ENCODE results near the gene MAOB. TPM values are rescaled to one million over a fixed set of nuclear protein-coding genes. Genes with fewer than 3 reads are reported as not detected.

The MAOB gene
- total RNA-seq, 2 donors from 2014 or later, result 0.46 to 0.73 TPM

GRCh38 chrX:43718546-43718945 lies 163.7 kb downstream of the MAOB start:
- Mint-ChIP-seq H3K9me3 (peaks cover 20% of the 10 kb centered on the region), H3K27ac (no peak overlapping the region), H3K27me3 (ENCODE audit: insufficient read depth) (no peaks in the 10 kb centered on the region), H3K4me1 (no peaks in the 10 kb centered on the region), H3K4me3 (no peak overlapping the region), H3K36me3 (ENCODE audit: low read depth) (no peaks in the 10 kb centered on the region)
- no peak overlapping the region for H3K4me3 ChIP-seq (ENCODE audit: low read length)
- no peak for DNase-seq
- no peaks in the 10 kb centered on the region for H3K36me3 ChIP-seq (ENCODE audit: control insufficient read depth, insufficient read depth, low read length)
- no peak for TF ChIP-seq CTCF (conservative IDR thresholded peaks at IDR 0.05)
- no peaks in the 10 kb centered on the region for H3K4me1 ChIP-seq (ENCODE audit: control insufficient read depth, insufficient read depth, low read length)
- H3K9ac ChIP-seq (ENCODE audit: extremely low read depth, low read length, poor library complexity, severe bottlenecking), result no peak overlapping the region
- WGBS, 2 experiments (ENCODE audit: insufficient coverage in 1 of 2, insufficient read length in 1 of 2), result 95% methylated on average over 6 of the region's 6 CpGs; no CpG with 5 or more reads in 1 of the 2 experiments
- no peaks in the 10 kb centered on the region for H3K27me3 ChIP-seq (ENCODE audit: control insufficient read depth, insufficient read depth, low read length, poor library complexity, severe bottlenecking)
- no peak overlapping the region for H3K27ac ChIP-seq (ENCODE audit: low read depth, low read length)
- H3K9me3 ChIP-seq (ENCODE audit: control insufficient read depth, low read length), result no peaks in the 10 kb centered on the region

- Histone ChIP-seq H3K36me3 (ENCODE audit: control insufficient read depth, insufficient read depth, low read length) (no peaks in the 10 kb centered on the region), H3K9ac (ENCODE audit: extremely low read depth, low read length, poor library complexity, severe bottlenecking) (no peak overlapping the region), H3K4me1 (ENCODE audit: control insufficient read depth, insufficient read depth, low read length) (no peaks in the 10 kb centered on the region), H3K27ac (ENCODE audit: low read depth, low read length) (no peak overlapping the region), H3K9me3 (ENCODE audit: control insufficient read depth, low read length) (no peaks in the 10 kb centered on the region), H3K4me3 (ENCODE audit: low read length) (no peak overlapping the region), H3K27me3 (ENCODE audit: control insufficient read depth, insufficient read depth, low read length, poor library complexity, severe bottlenecking) (no peaks in the 10 kb centered on the region)
- H3K4me1 Mint-ChIP-seq, result no peaks in the 10 kb centered on the region
- 100% methylated on average over 1 of the region's 1 CpG; no CpG with 5 or more reads in 1 of the 2 experiments for WGBS, 2 experiments (ENCODE audit: insufficient coverage in 1 of 2, insufficient read length in 1 of 2)
- no peaks in the 10 kb centered on the region for H3K27me3 Mint-ChIP-seq (ENCODE audit: insufficient read depth)
- H3K4me3 Mint-ChIP-seq, result no peak overlapping the region
- no peaks in the 10 kb centered on the region for H3K36me3 Mint-ChIP-seq (ENCODE audit: low read depth)
- no peak overlapping the region for H3K27ac Mint-ChIP-seq
- peaks cover 15% of the 10 kb centered on the region for H3K9me3 Mint-ChIP-seq
- TF ChIP-seq CTCF (conservative IDR thresholded peaks at IDR 0.05), result no peak
- DNase-seq, result no peak
Measured at GRCh38 chrX:43718081-43718480, 164.2 kb downstream of the MAOB start.

GRCh38 chrX:43717161-43717560 lies 165.1 kb downstream of the MAOB start:
- Histone ChIP-seq H3K27me3 (ENCODE audit: control insufficient read depth, insufficient read depth, low read length, poor library complexity, severe bottlenecking) (no peaks in the 10 kb centered on the region), H3K4me3 (ENCODE audit: low read length) (no peak overlapping the region), H3K27ac (ENCODE audit: low read depth, low read length) (no peak overlapping the region), H3K4me1 (ENCODE audit: control insufficient read depth, insufficient read depth, low read length) (no peaks in the 10 kb centered on the region), H3K36me3 (ENCODE audit: control insufficient read depth, insufficient read depth, low read length) (no peaks in the 10 kb centered on the region), H3K9me3 (ENCODE audit: control insufficient read depth, low read length) (no peaks in the 10 kb centered on the region), H3K9ac (ENCODE audit: extremely low read depth, low read length, poor library complexity, severe bottlenecking) (no peak overlapping the region)
- Mint-ChIP-seq H3K27me3 (ENCODE audit: insufficient read depth) (no peaks in the 10 kb centered on the region), H3K4me3 (no peak overlapping the region), H3K27ac (no peak overlapping the region), H3K4me1 (no peaks in the 10 kb centered on the region), H3K9me3 (peaks cover 8% of the 10 kb centered on the region), H3K36me3 (ENCODE audit: low read depth) (no peaks in the 10 kb centered on the region)
- DNase-seq, result no peak
- WGBS, 2 experiments (ENCODE audit: insufficient coverage in 1 of 2, insufficient read length in 1 of 2), result 100% methylated on average over 1 of the region's 1 CpG; no CpG with 5 or more reads in 1 of the 2 experiments
- no peak for TF ChIP-seq CTCF (conservative IDR thresholded peaks at IDR 0.05)
